A673 (cell line): ENCODE results near the gene SMARCC1. TPM values are rescaled to one million over a fixed set of nuclear protein-coding genes. Genes with fewer than 3 reads are reported as not detected.

Source experiments
- BruUV-seq: library from RNA; stranded (reverse); fragments of 400-500 nt; replicated peaks from 2 replicates; lab custom pipeline; 2021; lab: Mats Ljungman, UMichigan
- CTCF ChIA-PET: fragments of 300-600 bp; sonication (Branson Sonifier 250); formaldehyde crosslinking; loops from one replicate; lab custom pipeline; 2022; ENCODE audit warnings: antibody characterized with exemption; lab: Charles Lee
- POLR2A ChIA-PET: fragments of 300-600 bp; sonication (Branson Sonifier 250); formaldehyde crosslinking; loops from one replicate; lab custom pipeline; 2022; ENCODE audit warnings: antibody characterized with exemption; ENCODE audit not compliant: low non-redundant PET; lab: Charles Lee
- DNase-seq: peaks from one replicate; pipeline ENCODE4 v3.0.0-alpha.2; 2015; ENCODE audit warnings: low spot score
- H3K27ac ChIP-seq: fragments of 200-600 bp; sonication (generic); 2 replicates; pipeline ENCODE4 v1.5.1; 2016; ENCODE audit warnings: mixed run types, low read depth, mild to moderate bottlenecking, mixed read lengths, antibody characterized with exemption, low read length; ENCODE audit not compliant: poor library complexity, severe bottlenecking
- H3K27me3 ChIP-seq: fragments of 200-600 bp; sonication (generic); replicated peaks from 2 replicates; pipeline ENCODE4 v1.6.1; 2017; ENCODE audit warnings: mixed run types, low read depth, mild to moderate bottlenecking, mixed read lengths, antibody characterized with exemption, low read length; ENCODE audit not compliant: insufficient read depth, poor library complexity
- H3K36me3 ChIP-seq: fragments of 200-600 bp; sonication (generic); 2 replicates; pipeline ENCODE4 v1.6.1; 2016; ENCODE audit warnings: mixed run types, mild to moderate bottlenecking, mixed read lengths, antibody characterized with exemption, low read length; ENCODE audit not compliant: insufficient read depth, poor library complexity, severe bottlenecking
- H3K4me1 ChIP-seq: fragments of 200-600 bp; sonication (generic); 2 replicates; pipeline ENCODE4 v1.6.1; 2017; ENCODE audit warnings: mixed run types, mild to moderate bottlenecking, mixed read lengths, antibody characterized with exemption, low read length; ENCODE audit not compliant: insufficient read depth, poor library complexity, severe bottlenecking
- H3K4me3 ChIP-seq: fragments of 200-600 bp; sonication (generic); 2 replicates; pipeline ENCODE4 v1.5.1; 2016; ENCODE audit warnings: low read depth, mixed run types, mild to moderate bottlenecking, mixed read lengths, low read length; ENCODE audit not compliant: poor library complexity, severe bottlenecking
- H3K9me3 ChIP-seq: fragments of 200-600 bp; sonication (generic); 2 replicates; pipeline ENCODE4 v1.6.1; 2016; ENCODE audit warnings: mixed run types, low read depth, mild to moderate bottlenecking, mixed read lengths, antibody characterized with exemption, low read length; ENCODE audit not compliant: poor library complexity, severe bottlenecking
- EZH2 ChIP-seq: fragments of 200-600 bp; sonication (generic); IDR thresholded peaks from 2 replicates; pipeline ENCODE4 v1.6.1; 2017; ENCODE audit warnings: borderline replicate concordance, low read depth, mild to moderate bottlenecking, mixed read lengths, antibody characterized with exemption, low read length; ENCODE audit not compliant: poor library complexity, severe bottlenecking
- intact Hi-C: fragments of 100-400 bp; cut with micrococcal nuclease; formaldehyde crosslinking; loops from one replicate; pipeline ENCODE4 v1.10.0; 2022; ENCODE audit not compliant: unreplicated experiment
- total RNA-seq: library from RNA; stranded (reverse); gene quantifications from 2 replicates; pipeline ENCODE4 v1.2.3, GENCODE V29; 2021
- TF ChIP-seq, protein P1 (sequence below): fragments of 300-800, 200-600 bp; sonication (generic); conservative IDR thresholded peaks from 2 replicates; pipeline ENCODE4 v1.5.1; 2017; ENCODE audit warnings: low read depth, mild to moderate bottlenecking, antibody characterized with exemption, low read length, moderate library complexity, mixed read lengths

Gene SMARCC1
- total RNA-seq, 1 experiment from 2014 or later, result 126 TPM

DNA sequence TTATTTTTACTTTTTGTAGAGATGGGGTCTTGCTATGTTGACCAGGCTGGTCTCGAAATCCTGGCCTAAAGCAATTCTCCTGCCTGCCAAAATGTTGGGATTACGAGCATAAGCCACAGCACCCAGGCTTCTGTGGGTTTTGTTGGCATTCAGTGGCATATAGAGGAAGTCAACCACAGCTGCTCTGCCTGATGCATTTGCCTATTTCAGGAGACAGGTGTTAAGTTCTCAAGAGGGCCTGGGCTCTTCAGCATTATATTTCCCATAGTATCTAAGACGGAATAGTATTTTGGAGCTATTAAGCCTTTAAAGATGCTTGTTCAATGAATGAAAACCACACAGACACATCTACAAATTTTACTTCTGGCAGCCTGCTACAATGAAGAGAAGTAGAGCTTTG lies 129.6 kb downstream of the SMARCC1 start:
- BruUV-seq, result no TSS peak
- H3K27me3 ChIP-seq, result no peaks in the 10 kb centered on the region

DNA sequence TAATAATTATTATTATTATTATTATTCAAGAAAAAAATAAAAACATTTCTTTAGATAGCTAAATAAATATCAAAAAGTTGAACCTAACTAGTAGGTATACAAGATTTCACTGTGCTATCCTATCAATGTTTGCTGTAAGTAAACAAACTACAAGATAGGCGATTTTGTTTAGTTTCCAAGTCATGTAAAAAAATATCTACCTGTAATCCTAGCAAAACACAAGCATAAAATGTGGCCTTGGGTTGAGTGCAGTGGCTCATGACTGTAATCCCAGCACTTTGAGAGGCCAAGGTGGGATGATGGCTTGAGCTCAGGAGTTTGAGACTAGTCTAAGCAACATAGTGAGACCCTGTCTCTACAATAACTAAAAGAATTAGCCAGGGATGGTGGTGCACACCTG lies 131.4 kb downstream of the SMARCC1 start:
- Histone ChIP-seq H3K4me1 (peaks cover 47% of the 10 kb centered on the region), H3K27me3 (no peaks in the 10 kb centered on the region), H3K27ac (no peak overlapping the region), H3K36me3 (peaks cover 26% of the 10 kb centered on the region), H3K4me3 (no peak overlapping the region), H3K9me3 (no peaks in the 10 kb centered on the region)
- CTCF ChIA-PET, result no interaction called here
- intact Hi-C loops, result no loop called here
- POLR2A ChIA-PET, result no interaction called here
- TF ChIP-seq, protein P1, sequence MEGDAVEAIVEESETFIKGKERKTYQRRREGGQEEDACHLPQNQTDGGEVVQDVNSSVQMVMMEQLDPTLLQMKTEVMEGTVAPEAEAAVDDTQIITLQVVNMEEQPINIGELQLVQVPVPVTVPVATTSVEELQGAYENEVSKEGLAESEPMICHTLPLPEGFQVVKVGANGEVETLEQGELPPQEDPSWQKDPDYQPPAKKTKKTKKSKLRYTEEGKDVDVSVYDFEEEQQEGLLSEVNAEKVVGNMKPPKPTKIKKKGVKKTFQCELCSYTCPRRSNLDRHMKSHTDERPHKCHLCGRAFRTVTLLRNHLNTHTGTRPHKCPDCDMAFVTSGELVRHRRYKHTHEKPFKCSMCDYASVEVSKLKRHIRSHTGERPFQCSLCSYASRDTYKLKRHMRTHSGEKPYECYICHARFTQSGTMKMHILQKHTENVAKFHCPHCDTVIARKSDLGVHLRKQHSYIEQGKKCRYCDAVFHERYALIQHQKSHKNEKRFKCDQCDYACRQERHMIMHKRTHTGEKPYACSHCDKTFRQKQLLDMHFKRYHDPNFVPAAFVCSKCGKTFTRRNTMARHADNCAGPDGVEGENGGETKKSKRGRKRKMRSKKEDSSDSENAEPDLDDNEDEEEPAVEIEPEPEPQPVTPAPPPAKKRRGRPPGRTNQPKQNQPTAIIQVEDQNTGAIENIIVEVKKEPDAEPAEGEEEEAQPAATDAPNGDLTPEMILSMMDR, result no peak
- TF ChIP-seq EZH2, result no peak
- DNase-seq, result no peak
- BruUV-seq, result no TSS peak

More for the DNA sequence above, 129.6 kb downstream of the SMARCC1 start:
- POLR2A ChIA-PET, result no interaction called here
- DNase-seq, result no peak
- H3K36me3 ChIP-seq, result peaks cover 41% of the 10 kb centered on the region
- no peak overlapping the region for H3K4me3 ChIP-seq
- H3K9me3 ChIP-seq, result peaks cover 2% of the 10 kb centered on the region
- CTCF ChIA-PET, result no interaction called here
- intact Hi-C loops, result no loop called here
- peaks cover 29% of the 10 kb centered on the region for H3K4me1 ChIP-seq
- H3K27ac ChIP-seq, result peak overlapping the region; percentile 30
- no peak for TF ChIP-seq EZH2
- TF ChIP-seq, protein P1, result no peak

DNA sequence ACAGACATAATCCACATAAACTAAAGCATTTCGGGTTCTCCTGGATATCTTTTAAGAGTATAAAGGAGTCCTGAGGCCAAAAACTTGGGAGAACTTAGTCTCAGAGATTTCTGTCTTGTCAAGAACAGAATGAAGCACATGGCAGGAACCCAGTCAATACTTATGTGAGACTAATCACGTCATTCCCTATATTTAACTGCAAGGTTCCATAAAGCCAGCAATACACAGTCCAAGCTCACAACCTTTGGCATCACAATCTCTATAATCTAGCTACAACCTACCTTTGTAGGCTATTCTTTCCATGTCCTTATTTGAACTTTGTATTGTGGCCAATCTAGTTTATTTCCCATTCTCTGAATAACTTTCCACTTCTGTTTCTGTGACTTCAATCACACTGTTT lies 134.1 kb downstream of the SMARCC1 start:
- CTCF ChIA-PET, result no interaction called here
- H3K27ac ChIP-seq, result peak overlapping the region; percentile 81
- no peaks in the 10 kb centered on the region for H3K27me3 ChIP-seq
- POLR2A ChIA-PET, result interaction anchor here (0.7 kb wide), 1 partner anchor 101 kb away, joined by 3 read pairs; no protein-coding TSS in a partner anchor
- intact Hi-C loops, result no loop called here
- no peak overlapping the region for H3K4me3 ChIP-seq
- H3K4me1 ChIP-seq, result peaks cover 55% of the 10 kb centered on the region
- H3K9me3 ChIP-seq, result no peaks in the 10 kb centered on the region
- TF ChIP-seq EZH2, result no peak
- TF ChIP-seq, protein P1, result no peak
- no TSS peak for BruUV-seq
- DNase-seq, result no peak
- H3K36me3 ChIP-seq, result peaks cover 15% of the 10 kb centered on the region
